K562 (cell line): ENCODE results near the gene TRAF3IP1. TPM values are rescaled to one million over a fixed set of nuclear protein-coding genes. Genes with fewer than 3 reads are reported as not detected.

Source experiments
- RBFOX2 ChIP-seq: fragments of 200-400 bp; formaldehyde crosslinking; IDR thresholded peaks from 2 replicates; pipeline ENCODE4 v1.6.1; 2017; ENCODE audit warnings: low read depth, mild to moderate bottlenecking, low read length, moderate library complexity
- TBP ChIP-seq: optimal IDR thresholded peaks from 2 replicates; pipeline ENCODE3; 2011; ENCODE audit warnings: low read depth, low read length, improper control_type of control experiment
- ZNF778 ChIP-seq: fragments of 450-650 bp; formaldehyde crosslinking; IDR thresholded peaks from 2 replicates; pipeline ENCODE4 v1.4.0; 2020; ENCODE audit warnings: mild to moderate bottlenecking, moderate library complexity
- polyA plus RNA-seq, 8 experiments: library from polyadenylated mRNA; depleted of rRNA in 4 of 8; stranded (reverse) in 5 of 8; unstranded in 3 of 8; fragments of >200 nt; fragmentation: Nextera tagmentation in 2 of 8; fragmentation: Illumina TruSeq in 1 of 8; extraction: Ambion mirVana in 2 of 8; extraction: Trizol in 1 of 8; gene quantifications; 2 replicates each; pipeline versions ENCODE4 v1.2.1 to v1.2.3, GENCODE V29; 2011 to 2014; ENCODE audit warnings: inconsistent platforms in 1 of 8, missing spikeins in 1 of 8
- total RNA-seq, 7 experiments: library from RNA; depleted of rRNA in 6 of 7; stranded (reverse); fragments of >200 nt in 6 of 7; fragmentation: Illumina TruSeq in 2 of 7; extraction: Trizol in 2 of 7; gene quantifications; 2 replicates each; pipeline versions ENCODE4 v1.2.1 to v1.2.3, GENCODE V29; 2011 to 2021; ENCODE audit warnings: low replicate concordance in 1 of 7
- TF ChIP-seq, protein P1 (sequence below): fragments of 250-450 bp; sonication (Bioruptor Pico); IDR thresholded peaks from 2 replicates; pipeline ENCODE4 v1.8.0; 2021; ENCODE audit warnings: moderate library complexity, mild to moderate bottlenecking, inconsistent platforms
- TF ChIP-seq, protein P2 (sequence below), 2 experiments: fragments of 150-350 bp in 1 of 2; IDR thresholded peaks; 2 replicates each; pipeline ENCODE4 v1.6.1; 2012 to 2016; ENCODE audit warnings: low read depth in 2 of 2, low read length in 2 of 2, mild to moderate bottlenecking in 1 of 2, moderate library complexity in 1 of 2
- TF ChIP-seq, protein P3 (sequence below): fragments of 450-650 bp; IDR thresholded peaks from 2 replicates; pipeline ENCODE4 v1.6.1; 2017; ENCODE audit warnings: antibody characterized with exemption, mild to moderate bottlenecking
- TF ChIP-seq, protein P4 (sequence below): fragments of 450-650 bp; formaldehyde crosslinking; IDR thresholded peaks from 2 replicates; pipeline ENCODE4 v1.4.0; 2020; ENCODE audit warnings: mild to moderate bottlenecking, moderate library complexity

The TRAF3IP1 gene
- total and polyA plus RNA-seq, 9 of the 15 experiments (the other 6 are each of a cell fraction or from before 2014, with no cell fraction given): 1.3 to 7.4 (median 3.4) TPM

DNA sequence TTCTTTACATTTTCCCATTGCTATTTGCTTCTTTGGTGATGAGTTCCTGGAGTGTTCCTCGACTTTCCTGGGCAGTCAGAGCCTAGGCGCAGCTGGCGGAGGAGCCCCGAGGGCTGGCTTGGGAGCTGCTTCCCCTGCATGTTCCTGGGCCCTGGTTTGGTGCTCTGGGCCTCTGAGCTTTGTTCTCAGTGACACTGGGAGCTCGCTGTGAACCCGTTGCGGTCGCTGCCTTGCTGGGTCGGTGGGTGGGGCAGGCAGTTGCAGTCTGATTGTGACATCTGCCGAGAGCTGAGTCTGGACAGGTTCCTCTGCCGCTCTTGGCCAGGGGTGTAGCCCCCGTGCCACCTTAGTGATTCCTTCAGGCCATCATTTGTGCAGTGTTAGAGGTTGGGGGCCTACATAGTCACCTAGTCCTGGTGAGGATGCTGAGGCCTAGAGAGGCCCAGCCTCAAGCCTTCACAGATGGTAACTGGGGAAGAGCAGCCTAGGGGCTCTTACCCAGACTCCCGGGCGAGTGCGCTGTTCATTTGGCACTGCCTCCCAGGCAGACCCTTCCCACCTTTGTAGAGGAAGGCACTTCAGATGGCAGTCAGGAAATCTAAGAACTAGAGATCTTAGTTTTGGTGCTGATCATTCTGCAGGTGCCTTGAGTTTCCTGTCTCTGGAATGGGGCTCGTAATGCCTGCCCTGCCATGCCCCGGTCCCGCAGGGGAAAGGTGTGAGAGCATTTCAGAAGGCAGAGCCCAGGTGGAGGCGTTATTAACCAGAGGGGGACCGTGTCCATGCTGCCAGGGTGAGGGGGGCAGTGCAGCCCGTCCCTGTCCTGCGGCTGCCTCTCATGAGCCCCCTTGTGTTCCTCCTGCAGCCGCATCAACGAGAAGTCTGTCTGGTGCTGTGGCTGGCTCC lies 114.8 kb downstream of the TRAF3IP1 start (continued):
- TF ChIP-seq, protein P1, sequence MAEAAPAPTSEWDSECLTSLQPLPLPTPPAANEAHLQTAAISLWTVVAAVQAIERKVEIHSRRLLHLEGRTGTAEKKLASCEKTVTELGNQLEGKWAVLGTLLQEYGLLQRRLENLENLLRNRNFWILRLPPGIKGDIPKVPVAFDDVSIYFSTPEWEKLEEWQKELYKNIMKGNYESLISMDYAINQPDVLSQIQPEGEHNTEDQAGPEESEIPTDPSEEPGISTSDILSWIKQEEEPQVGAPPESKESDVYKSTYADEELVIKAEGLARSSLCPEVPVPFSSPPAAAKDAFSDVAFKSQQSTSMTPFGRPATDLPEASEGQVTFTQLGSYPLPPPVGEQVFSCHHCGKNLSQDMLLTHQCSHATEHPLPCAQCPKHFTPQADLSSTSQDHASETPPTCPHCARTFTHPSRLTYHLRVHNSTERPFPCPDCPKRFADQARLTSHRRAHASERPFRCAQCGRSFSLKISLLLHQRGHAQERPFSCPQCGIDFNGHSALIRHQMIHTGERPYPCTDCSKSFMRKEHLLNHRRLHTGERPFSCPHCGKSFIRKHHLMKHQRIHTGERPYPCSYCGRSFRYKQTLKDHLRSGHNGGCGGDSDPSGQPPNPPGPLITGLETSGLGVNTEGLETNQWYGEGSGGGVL (CRISPR knock-in tag): no peak
- TF ChIP-seq RBFOX2: no peak
- TF ChIP-seq, protein P2, sequence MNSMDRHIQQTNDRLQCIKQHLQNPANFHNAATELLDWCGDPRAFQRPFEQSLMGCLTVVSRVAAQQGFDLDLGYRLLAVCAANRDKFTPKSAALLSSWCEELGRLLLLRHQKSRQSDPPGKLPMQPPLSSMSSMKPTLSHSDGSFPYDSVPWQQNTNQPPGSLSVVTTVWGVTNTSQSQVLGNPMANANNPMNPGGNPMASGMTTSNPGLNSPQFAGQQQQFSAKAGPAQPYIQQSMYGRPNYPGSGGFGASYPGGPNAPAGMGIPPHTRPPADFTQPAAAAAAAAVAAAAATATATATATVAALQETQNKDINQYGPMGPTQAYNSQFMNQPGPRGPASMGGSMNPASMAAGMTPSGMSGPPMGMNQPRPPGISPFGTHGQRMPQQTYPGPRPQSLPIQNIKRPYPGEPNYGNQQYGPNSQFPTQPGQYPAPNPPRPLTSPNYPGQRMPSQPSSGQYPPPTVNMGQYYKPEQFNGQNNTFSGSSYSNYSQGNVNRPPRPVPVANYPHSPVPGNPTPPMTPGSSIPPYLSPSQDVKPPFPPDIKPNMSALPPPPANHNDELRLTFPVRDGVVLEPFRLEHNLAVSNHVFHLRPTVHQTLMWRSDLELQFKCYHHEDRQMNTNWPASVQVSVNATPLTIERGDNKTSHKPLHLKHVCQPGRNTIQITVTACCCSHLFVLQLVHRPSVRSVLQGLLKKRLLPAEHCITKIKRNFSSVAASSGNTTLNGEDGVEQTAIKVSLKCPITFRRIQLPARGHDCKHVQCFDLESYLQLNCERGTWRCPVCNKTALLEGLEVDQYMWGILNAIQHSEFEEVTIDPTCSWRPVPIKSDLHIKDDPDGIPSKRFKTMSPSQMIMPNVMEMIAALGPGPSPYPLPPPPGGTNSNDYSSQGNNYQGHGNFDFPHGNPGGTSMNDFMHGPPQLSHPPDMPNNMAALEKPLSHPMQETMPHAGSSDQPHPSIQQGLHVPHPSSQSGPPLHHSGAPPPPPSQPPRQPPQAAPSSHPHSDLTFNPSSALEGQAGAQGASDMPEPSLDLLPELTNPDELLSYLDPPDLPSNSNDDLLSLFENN (IDR thresholded peaks at IDR 0.05; ENCODE audit: low read depth in 2 of 2, low read length in 2 of 2): no peak
- TF ChIP-seq, protein P3, sequence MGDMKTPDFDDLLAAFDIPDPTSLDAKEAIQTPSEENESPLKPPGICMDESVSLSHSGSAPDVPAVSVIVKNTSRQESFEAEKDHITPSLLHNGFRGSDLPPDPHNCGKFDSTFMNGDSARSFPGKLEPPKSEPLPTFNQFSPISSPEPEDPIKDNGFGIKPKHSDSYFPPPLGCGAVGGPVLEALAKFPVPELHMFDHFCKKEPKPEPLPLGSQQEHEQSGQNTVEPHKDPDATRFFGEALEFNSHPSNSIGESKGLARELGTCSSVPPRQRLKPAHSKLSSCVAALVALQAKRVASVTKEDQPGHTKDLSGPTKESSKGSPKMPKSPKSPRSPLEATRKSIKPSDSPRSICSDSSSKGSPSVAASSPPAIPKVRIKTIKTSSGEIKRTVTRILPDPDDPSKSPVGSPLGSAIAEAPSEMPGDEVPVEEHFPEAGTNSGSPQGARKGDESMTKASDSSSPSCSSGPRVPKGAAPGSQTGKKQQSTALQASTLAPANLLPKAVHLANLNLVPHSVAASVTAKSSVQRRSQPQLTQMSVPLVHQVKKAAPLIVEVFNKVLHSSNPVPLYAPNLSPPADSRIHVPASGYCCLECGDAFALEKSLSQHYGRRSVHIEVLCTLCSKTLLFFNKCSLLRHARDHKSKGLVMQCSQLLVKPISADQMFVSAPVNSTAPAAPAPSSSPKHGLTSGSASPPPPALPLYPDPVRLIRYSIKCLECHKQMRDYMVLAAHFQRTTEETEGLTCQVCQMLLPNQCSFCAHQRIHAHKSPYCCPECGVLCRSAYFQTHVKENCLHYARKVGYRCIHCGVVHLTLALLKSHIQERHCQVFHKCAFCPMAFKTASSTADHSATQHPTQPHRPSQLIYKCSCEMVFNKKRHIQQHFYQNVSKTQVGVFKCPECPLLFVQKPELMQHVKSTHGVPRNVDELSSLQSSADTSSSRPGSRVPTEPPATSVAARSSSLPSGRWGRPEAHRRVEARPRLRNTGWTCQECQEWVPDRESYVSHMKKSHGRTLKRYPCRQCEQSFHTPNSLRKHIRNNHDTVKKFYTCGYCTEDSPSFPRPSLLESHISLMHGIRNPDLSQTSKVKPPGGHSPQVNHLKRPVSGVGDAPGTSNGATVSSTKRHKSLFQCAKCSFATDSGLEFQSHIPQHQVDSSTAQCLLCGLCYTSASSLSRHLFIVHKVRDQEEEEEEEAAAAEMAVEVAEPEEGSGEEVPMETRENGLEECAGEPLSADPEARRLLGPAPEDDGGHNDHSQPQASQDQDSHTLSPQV: no peak
- TF ChIP-seq, protein P4, sequence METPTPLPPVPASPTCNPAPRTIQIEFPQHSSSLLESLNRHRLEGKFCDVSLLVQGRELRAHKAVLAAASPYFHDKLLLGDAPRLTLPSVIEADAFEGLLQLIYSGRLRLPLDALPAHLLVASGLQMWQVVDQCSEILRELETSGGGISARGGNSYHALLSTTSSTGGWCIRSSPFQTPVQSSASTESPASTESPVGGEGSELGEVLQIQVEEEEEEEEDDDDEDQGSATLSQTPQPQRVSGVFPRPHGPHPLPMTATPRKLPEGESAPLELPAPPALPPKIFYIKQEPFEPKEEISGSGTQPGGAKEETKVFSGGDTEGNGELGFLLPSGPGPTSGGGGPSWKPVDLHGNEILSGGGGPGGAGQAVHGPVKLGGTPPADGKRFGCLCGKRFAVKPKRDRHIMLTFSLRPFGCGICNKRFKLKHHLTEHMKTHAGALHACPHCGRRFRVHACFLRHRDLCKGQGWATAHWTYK (CRISPR knock-in tag): no peak
- TF ChIP-seq ZNF778 (CRISPR knock-in tag): no peak
- TF ChIP-seq TBP: no peak
